K562 (cell line): ENCODE results near the gene EGFR. TPM values are rescaled to one million over a fixed set of nuclear protein-coding genes. Genes with fewer than 3 reads are reported as not detected.

ENCODE experiments used
- ATAC-seq: fragments of 200-7000 bp; cut with Tn5 transposase; 3 replicates; pipeline ENCODE4 v1.9.1; 2020; ENCODE audit warnings: moderate library complexity
- BruUV-seq: library from RNA; stranded (reverse); fragments of 400-500 nt; replicated peaks from 2 replicates; lab custom pipeline; 2021; lab: Mats Ljungman, UMichigan
- CTCF ChIA-PET: fragments of 300-600 bp; formaldehyde crosslinking; extraction: SDS; loops from one replicate; lab custom pipeline; 2021; ENCODE audit warnings: low intra/inter-chr PET ratio; lab: Yijun Ruan, JAX
- POLR2A ChIA-PET: fragments of 300-600, 350-650 bp; sonication (Branson Sonifier 250); formaldehyde crosslinking; extraction: SDS; loops from one replicate; lab custom pipeline; 2021; ENCODE audit warnings: antibody characterized with exemption, inconsistent platforms; lab: Yijun Ruan, JAX
- DNase-seq, 4 experiments: peaks; one replicate each; pipeline versions ENCODE4 v3.0.0 to v3.0.0-alpha.2; 2011 to 2018; ENCODE audit warnings: low spot score in 3 of 4, mixed read lengths in 3 of 4; ENCODE audit errors: extremely low read depth in 1 of 4
- FAIRE-seq: peaks from 2 replicates; lab custom pipeline; 2011; peaks lifted over from hg19 to GRCh38; lab: Jason Lieb, UNC
- H2AFZ ChIP-seq: 2 replicates; pipeline ENCODE4 v1.6.0; 2011; ENCODE audit warnings: low read depth, low read length, control low read depth, inconsistent platforms
- H3K27ac ChIP-seq: fragments of 200-600 bp; 3 replicates; pipeline ENCODE4 v1.8.0; 2011; ENCODE audit warnings: low read depth, mild to moderate bottlenecking, control low read depth, inconsistent platforms, low read length, moderate library complexity, mixed read lengths; ENCODE audit errors: extremely low read depth
- H3K27me3 ChIP-seq, 2 experiments: fragments of 300-600 bp in 1 of 2; 2 replicates in 1 of 2; 3 replicates in 1 of 2; pipeline versions ENCODE4 v1.6.0 to v1.8.0; 2011; ENCODE audit warnings: inconsistent platforms in 2 of 2, low read length in 2 of 2, mild to moderate bottlenecking in 1 of 2, mixed read lengths in 1 of 2, moderate library complexity in 1 of 2; ENCODE audit not compliant: control insufficient read depth in 2 of 2, insufficient read depth in 2 of 2
- H3K36me3 ChIP-seq: fragments of 300-600 bp; 3 replicates; pipeline ENCODE4 v1.8.0; 2011; ENCODE audit warnings: mild to moderate bottlenecking, low read length, inconsistent platforms; ENCODE audit not compliant: control insufficient read depth, insufficient read depth
- H3K4me1 ChIP-seq, 2 experiments: fragments of 200-600 bp in 1 of 2; replicated peaks in 1 of 2; 2 replicates in 1 of 2; 3 replicates in 1 of 2; pipeline versions ENCODE4 v1.5.1 to v1.8.0; 2011; ENCODE audit warnings: inconsistent platforms in 2 of 2, low read length in 2 of 2, mild to moderate bottlenecking in 1 of 2, mixed read lengths in 1 of 2, moderate library complexity in 1 of 2; ENCODE audit not compliant: control insufficient read depth in 2 of 2, insufficient read depth in 2 of 2
- H3K4me2 ChIP-seq: 2 replicates; pipeline ENCODE4 v1.6.1; 2011; ENCODE audit warnings: low read length, control low read depth, inconsistent platforms, mixed read lengths; ENCODE audit not compliant: insufficient read depth
- H3K4me3 ChIP-seq: fragments of 200-600 bp; sonication (generic), shearing (Covaris generic); 2 replicates; pipeline ENCODE4 v1.5.1; 2016; ENCODE audit warnings: control low read depth, inconsistent platforms
- H3K79me2 ChIP-seq: fragments of 200-600 bp; 3 replicates; pipeline ENCODE4 v1.8.0; 2011; ENCODE audit warnings: low read length, inconsistent platforms; ENCODE audit not compliant: control insufficient read depth, insufficient read depth
- H3K9ac ChIP-seq, 2 experiments: 2 replicates each; pipeline versions ENCODE4 v1.6.0 to v1.6.1; 2011; ENCODE audit warnings: low read depth in 2 of 2, low read length in 2 of 2, control low read depth in 1 of 2, inconsistent platforms in 1 of 2, mild to moderate bottlenecking in 1 of 2, mixed read lengths in 1 of 2; ENCODE audit not compliant: insufficient read depth in 1 of 2
- H3K9me1 ChIP-seq: one replicate; pipeline ENCODE4 v1.6.0; 2011; ENCODE audit warnings: inconsistent platforms, mild to moderate bottlenecking, low read length, moderate library complexity; ENCODE audit not compliant: control insufficient read depth, insufficient read depth
- H3K9me3 ChIP-seq: replicated peaks from 2 replicates; pipeline ENCODE4 v1.5.1; 2011; ENCODE audit warnings: low read depth, low read length, inconsistent platforms; ENCODE audit not compliant: control insufficient read depth, insufficient read depth
- H4K20me1 ChIP-seq: replicated peaks from 2 replicates; pipeline ENCODE4 v1.6.1; 2011; ENCODE audit warnings: low read length, inconsistent platforms, mixed read lengths; ENCODE audit not compliant: control insufficient read depth, insufficient read depth
- FOXP4 ChIP-seq: sonication (generic); formaldehyde crosslinking; IDR thresholded peaks from 2 replicates; pipeline ENCODE4 v1.8.0; 2022; ENCODE audit warnings: mild to moderate bottlenecking, missing genetic modification reagents, borderline replicate concordance
- HDAC6 ChIP-seq: IDR thresholded peaks from 2 replicates; pipeline ENCODE4 v1.6.1; 2012; ENCODE audit warnings: low read depth, mild to moderate bottlenecking, control low read depth, inconsistent platforms, low read length, moderate library complexity
- NELFE ChIP-seq: IDR thresholded peaks from 2 replicates; pipeline ENCODE4 v1.6.1; 2011; ENCODE audit warnings: mild to moderate bottlenecking; ENCODE audit not compliant: insufficient read depth, insufficient read length
- POLR2AphosphoS2 ChIP-seq: IDR thresholded peaks from 2 replicates; pipeline ENCODE4 v1.6.1; 2012; ENCODE audit warnings: low read length, improper control_type of control experiment
- SMC3 ChIP-seq: conservative IDR thresholded peaks from 2 replicates; pipeline ENCODE4 v1.6.1; 2011; ENCODE audit warnings: low read depth, low read length, improper control_type of control experiment; ENCODE audit not compliant: insufficient read depth
- WGBS: fragments of 100-300 bp; shearing (Covaris generic); methylation state at CpG from one replicate; pipeline ENCODE4 v1.1.6; 2016; ENCODE audit warnings: low coverage, mixed read lengths; ENCODE audit not compliant: insufficient coverage; ENCODE audit errors: missing lambda C conversion rate; 5-methylcytosine and 5-hydroxymethylcytosine counted together
- in situ Hi-C: fragments of 300-500 bp; cut with MboI; formaldehyde crosslinking; loops from 4 replicates; pipeline ENCODE4 v1.15.0; 2018; ENCODE audit warnings: inconsistent platforms, mixed read lengths
- intact Hi-C: fragments of 100-400 bp; cut with micrococcal nuclease; formaldehyde crosslinking; loops from 2 replicates; pipeline ENCODE4 v1.14.2; 2022
- polyA plus RNA-seq, 8 experiments: library from polyadenylated mRNA; depleted of rRNA in 4 of 8; stranded (reverse) in 5 of 8; unstranded in 3 of 8; fragments of >200 nt; fragmentation: Nextera tagmentation in 2 of 8; fragmentation: Illumina TruSeq in 1 of 8; extraction: Ambion mirVana in 2 of 8; extraction: Trizol in 1 of 8; gene quantifications; 2 replicates each; pipeline versions ENCODE4 v1.2.1 to v1.2.3, GENCODE V29; 2011 to 2014; ENCODE audit warnings: inconsistent platforms in 1 of 8, missing spikeins in 1 of 8
- total RNA-seq, 7 experiments: library from RNA; depleted of rRNA in 6 of 7; stranded (reverse); fragments of >200 nt in 6 of 7; fragmentation: Illumina TruSeq in 2 of 7; extraction: Trizol in 2 of 7; gene quantifications; 2 replicates each; pipeline versions ENCODE4 v1.2.1 to v1.2.3, GENCODE V29; 2011 to 2021; ENCODE audit warnings: low replicate concordance in 1 of 7

The EGFR gene
- total and polyA plus RNA-seq, 9 of the 15 experiments (the other 6 are each of a cell fraction or from before 2014, with no cell fraction given), result 0.13 TPM; not detected in 8

- in situ Hi-C loops, result no loop called here
- TF ChIP-seq HDAC6 (no peak), FOXP4 (CRISPR knock-in tag) (no peak), NELFE (no peak), POLR2AphosphoS2 (no peak), SMC3 (no peak)
- TF ChIP-seq, all 486 proteins: peak for 0
- H3K4me3 ChIP-seq, result no peak overlapping the region
- no peaks in the 10 kb centered on the region for H3K9me1 ChIP-seq
- no peaks in the 10 kb centered on the region for H3K9me3 ChIP-seq
- intact Hi-C loops, result no loop called here
- no TSS peak for BruUV-seq
- ATAC-seq, result no peak
- H3K9ac ChIP-seq, result no peak overlapping the region
- POLR2A ChIA-PET, result interaction anchor here (1.3 kb wide), 1 partner anchor 10 kb away, joined by 4 read pairs; no protein-coding TSS in a partner anchor
- DNase-seq, result no peak
- WGBS, result 1% methylated on average over 4 of the region's 5 CpGs
- CTCF ChIA-PET, result no interaction called here
- peaks cover 2 to 26% of the 10 kb centered on the region in 2 experiments; a peak in 3 of 5 replicates for H3K27me3 ChIP-seq
- no peak overlapping the region for H2AFZ ChIP-seq
- H3K4me2 ChIP-seq, result no peak overlapping the region
- H3K27ac ChIP-seq, result no peak overlapping the region
- FAIRE-seq, result no peak
- H3K4me1 ChIP-seq, result no peaks in the 10 kb centered on the region
- H3K79me2 ChIP-seq, result no peaks in the 10 kb centered on the region
- H3K36me3 ChIP-seq, result no peaks in the 10 kb centered on the region
- H4K20me1 ChIP-seq, result no peaks in the 10 kb centered on the region
Observed at GRCh38 chr7:55016061-55016745, 2.6 kb upstream of the EGFR start.
